ELF-1 (cell line): ENCODE measurements around the gene DENND6A.
"Not testable (repeated sequence)": the region's sequence is repeated elsewhere in the genome, so short reads cannot be mapped to it uniquely, and the experiment has no call there.

ENCODE experiments used
- DNase-seq: peaks from one replicate; pipeline ENCODE4 v3.0.0-alpha.2; 2016; ENCODE audit warnings: low read depth, low spot score

The DENND6A gene, protein sequence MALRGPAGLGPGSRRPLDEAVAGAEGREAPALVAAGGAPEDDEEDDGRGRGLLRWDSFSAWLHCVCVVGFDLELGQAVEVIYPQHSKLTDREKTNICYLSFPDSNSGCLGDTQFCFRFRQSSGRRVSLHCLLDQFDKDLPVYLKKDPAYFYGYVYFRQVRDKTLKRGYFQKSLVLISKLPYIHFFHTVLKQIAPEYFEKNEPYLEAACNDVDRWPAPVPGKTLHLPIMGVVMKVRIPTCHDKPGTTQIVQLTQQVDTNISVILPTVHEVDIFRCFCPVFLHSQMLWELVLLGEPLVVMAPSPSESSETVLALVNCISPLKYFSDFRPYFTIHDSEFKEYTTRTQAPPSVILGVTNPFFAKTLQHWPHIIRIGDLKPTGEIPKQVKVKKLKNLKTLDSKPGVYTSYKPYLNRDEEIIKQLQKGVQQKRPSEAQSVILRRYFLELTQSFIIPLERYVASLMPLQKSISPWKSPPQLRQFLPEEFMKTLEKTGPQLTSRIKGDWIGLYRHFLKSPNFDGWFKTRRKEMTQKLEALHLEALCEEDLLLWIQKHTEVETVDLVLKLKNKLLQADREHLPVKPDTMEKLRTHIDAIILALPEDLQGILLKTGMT

GRCh38 chr3:57692396-57693147 is at the start of gene DENND6A:
TSS of gene DENND6A (minus strand) at chr3:57693077. CDS start at chr3:57693018, 59 bp downstream.
- DNase-seq: peak; percentile 97

- DNase-seq: no peak
Measured at GRCh38 chr3:57740027-57740426, 47.1 kb upstream of the DENND6A start.

GRCh38 chr3:57738391-57738790 is 45.5 kb upstream of the DENND6A start:
- no peak for DNase-seq

DNA sequence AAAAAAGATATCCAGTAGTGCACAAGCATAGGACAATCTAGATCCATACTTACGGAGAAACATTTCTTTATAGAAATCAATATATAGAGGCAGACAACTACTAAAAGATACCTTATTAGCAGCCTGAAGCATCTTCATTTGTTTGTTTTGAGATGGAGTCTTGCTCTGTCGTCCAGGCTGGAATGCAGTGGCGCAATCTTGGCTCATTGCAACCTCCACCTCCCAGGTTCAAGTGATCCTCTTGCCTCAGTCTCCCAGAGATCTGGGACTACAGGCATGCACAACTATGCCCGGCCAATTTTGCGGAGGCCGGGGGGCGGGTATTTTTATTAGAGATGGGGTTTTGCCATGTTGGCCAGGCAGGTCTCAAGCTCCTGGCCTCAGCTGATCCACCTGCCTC is 45.0 kb upstream of the DENND6A start:
- no peak for DNase-seq

DNA sequence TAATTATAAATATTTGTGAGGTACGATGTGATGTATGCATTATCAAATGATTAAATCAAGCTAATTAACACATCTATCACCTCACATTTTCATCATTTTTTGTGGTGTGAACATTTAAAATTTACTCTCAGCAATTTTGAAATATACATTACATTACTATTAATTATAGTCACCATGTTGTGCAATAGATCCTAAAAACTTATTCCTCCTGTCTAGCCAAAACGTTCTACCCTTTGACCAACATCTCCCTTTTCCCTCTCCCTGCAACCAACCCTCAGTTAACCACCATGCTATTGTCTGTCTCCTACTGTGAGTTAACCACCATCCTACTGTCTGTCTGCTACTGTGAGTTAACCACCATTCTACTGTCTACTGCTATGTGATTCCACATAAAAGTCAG is 42.5 kb upstream of the DENND6A start:
- DNase-seq: no peak

- DNase-seq: no peak
Measured at GRCh38 chr3:57733790-57734189, 40.9 kb upstream of the DENND6A start.

DNA sequence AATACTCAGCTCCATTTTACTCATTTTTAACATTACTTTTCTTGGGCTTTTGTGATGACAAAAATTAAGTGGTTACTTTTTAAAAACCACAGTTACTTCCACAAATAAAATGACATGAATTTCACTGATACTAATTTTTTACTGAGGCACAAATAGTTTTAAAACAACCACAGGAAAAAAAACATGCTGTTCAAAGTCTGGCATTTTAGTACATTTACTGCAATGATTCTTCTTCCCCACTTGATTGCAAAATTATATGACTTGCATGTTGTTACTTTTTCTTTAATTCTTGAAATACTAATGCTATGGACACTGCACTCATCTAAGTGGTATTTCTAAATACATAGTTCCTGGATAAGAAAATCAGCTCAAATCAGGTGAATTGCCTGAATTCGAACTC is 38.4 kb upstream of the DENND6A start:
- DNase-seq: no peak

GRCh38 chr3:57730682-57731081 is 37.8 kb upstream of the DENND6A start:
- DNase-seq: no peak

DNA sequence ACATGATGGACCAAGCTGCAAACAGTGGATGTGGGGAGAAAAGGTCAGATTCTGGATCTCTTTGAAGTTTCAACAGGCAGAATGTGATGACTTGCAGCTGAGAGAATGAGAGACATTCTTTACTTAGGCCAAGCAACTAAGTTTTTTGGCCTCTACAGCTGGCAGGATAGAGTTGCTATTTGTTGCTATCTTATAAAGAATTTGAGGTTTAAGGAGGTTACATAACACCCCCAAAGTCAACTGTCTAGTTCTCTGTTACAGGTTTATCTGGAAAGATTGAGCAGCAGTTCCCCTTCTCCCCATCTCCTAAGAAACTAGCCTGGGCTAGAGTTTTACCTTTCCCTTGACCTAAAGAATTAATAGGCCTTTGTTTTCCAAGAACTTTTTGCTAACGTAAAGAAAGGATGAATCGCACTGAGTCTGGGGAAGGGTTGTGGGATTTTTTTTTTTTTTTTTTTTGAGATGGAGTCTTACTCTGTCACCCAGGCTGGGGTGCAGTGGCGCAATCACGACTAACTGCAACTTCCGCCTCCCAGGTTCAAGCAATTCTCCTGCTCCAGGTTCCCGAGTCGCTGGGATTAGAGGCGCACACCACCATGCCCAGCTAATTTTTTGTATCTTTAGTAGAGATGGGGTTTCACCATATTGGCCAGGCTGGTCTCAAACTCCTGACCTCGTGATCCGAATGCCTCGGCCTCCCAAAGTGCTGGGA is 36.6 kb upstream of the DENND6A start:
- DNase-seq: peak; percentile 5

DNA sequence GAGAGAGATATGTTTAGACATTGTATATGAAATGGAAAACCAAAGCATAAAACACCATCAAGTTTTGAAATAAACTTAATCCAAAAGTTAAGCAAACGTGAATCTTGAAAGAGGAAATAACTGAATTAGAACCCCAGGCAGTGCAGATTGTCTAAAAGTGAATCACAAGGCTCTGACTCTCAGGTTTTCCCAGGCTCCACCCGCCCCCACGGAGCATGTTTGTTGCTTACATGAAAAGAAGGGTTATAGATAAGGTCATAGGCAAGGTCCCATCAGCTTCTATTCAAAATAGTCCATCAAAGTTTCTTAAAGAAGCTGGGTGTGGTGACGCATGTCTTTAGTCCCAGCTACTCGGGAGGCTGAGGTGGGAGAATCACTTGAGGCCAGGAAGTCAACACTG is 34.2 kb upstream of the DENND6A start:
- no peak for DNase-seq

DNA sequence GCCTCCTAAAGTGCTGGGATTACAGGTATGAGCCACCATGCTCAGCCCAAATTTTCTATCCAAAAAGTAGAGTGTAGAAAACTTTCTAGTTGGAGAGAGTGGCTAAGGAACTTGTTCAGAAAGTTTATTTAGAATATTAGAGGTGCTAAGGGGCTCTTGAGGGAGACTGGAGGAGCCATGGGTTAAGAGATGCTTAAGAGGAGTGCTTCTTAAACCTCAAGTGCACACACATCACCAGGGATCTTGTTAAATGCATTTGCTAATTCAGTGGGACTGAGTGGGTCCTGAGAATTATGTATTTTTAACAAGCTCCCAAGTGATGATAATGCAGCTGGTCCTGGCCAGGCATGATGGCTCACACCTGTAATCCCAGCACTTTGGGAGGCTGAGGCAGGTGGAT is 33.5 kb upstream of the DENND6A start:
- no peak for DNase-seq

DNA sequence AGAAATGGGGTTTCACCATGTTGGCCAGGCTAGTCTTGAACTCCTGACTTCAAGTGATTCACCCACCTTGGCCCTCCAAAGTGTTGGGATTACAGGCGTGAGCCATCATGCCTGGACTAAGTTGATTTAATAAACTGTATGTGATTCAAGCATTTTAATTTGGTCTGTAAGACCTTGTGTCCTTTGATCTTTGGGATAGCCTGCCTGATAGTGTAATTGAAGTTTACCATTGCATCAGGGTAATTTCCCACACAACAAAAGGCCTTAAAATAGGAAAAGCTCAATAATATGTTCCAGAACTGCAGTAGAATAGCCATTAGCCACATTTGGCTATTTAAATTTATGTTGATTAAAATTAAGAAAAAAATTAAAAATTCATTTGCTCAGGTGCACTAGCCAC is 25.2 kb upstream of the DENND6A start:
- no peak for DNase-seq

GRCh38 chr3:57717205-57717868 is 24.5 kb upstream of the DENND6A start:
- DNase-seq: no peak

DNA sequence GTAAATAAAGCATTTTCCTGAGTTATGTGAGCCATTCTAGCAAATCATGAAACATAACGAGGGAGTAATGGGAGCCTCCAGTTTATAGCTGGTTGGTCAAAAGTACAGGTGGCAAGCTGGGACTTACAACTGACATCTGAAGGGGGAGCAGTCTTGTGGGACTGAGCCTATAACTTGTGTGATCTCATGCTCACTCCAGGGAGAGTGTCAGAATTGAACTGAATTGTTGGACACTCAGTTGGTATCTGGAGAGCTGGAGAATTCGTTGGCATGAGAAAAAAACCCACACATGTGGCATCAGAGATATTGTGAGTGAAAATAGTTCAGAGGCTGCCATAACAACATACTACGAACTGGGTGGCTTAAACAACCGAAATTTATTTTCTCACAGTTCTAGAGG is 22.8 kb upstream of the DENND6A start:
- no peak for DNase-seq

DNA sequence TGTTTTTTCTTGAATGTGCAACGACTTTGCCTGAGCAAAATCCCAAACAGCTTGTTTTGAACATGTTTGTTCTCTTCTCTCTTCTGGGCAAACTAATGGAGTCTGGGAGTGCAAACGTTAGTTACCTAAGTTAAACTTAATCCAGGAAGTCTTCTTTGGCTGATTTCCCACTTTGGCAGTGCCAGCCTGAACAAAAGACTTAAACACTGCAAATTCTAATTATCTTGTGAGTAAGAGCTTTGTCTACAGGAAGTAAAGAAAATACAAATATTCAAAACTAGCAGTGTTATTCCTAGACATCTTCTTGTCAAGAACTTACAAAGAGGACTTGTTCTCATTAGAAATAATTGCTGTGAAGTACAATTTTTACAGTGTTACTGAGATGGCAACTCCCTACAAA is 16.7 kb upstream of the DENND6A start:
- DNase-seq: no peak

- no peak for DNase-seq
Measured at GRCh38 chr3:57709031-57709430, 16.2 kb upstream of the DENND6A start.

GRCh38 chr3:57706462-57706861 is 13.6 kb upstream of the DENND6A start:
- no peak for DNase-seq

DNA sequence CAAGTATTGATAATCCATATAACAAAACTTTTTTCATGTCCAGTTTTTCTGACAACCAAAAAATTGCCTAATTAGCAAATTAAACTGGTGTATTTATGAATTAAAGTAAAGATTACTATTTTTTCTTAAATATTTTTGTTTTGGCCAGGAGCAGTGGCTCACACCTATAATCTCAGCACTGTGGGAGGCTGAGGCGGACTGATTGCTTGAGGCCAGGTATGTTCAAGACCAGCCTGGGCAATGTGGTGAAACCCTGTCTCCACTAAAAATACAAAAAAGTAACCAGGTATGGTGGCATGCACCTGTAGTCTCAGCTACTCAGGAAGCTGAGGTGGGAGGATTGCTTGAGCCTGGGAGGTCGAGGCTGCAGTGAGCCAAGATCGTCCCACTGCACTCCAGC is 12.5 kb upstream of the DENND6A start:
- not testable (repeated sequence) for DNase-seq

GRCh38 chr3:57701781-57702180 is 8.9 kb upstream of the DENND6A start:
- no peak for DNase-seq

GRCh38 chr3:57700737-57701136 is 7.9 kb upstream of the DENND6A start:
- no peak for DNase-seq

GRCh38 chr3:57699591-57699990 is 6.7 kb upstream of the DENND6A start:
- DNase-seq: no peak
